ENCODE data around the gene ARHGAP28.

ARHGAP28 gene

DNA sequence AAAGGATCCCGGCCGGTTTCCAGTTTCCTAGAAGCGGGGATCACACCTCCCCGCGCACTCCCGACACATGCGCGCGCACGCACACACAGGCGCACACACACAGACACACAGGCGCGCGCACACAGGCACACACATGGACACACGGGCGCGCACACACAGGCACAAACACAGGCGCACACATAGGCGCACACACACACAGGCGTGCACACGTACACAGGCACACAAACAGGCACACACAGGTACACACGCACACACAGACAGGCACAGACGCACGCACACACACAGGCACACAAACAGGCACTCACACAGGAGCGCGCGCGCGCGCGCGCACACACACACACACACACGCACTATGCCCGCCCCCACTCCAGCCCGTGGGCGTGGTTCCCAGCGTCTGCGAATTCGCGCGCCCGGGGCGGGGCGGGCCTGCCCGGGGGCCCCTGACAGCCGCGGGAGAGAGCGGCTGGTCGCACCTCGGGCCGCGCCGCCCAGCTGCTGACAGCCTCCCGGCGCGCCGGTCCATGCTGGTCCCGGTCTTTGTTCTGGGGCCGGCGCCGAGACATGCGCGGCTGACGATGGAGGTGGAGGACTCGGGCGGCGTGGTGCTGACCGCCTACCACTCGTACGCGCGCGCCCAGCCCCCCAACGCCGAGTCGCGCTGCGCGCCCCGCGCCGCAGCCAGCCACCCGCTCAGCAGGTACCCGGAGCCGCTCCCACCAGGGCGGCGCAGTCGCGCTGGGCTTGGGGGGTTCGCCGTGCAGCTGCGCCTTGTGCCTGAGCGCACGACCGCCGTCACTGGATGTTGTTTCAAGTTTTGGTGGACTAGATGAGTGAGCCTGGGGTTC, at the start of gene ARHGAP28:
TSS of gene ARHGAP28 (plus strand) at position 470 of the 845 bp plus-strand sequence. CDS start at position 576, 106 bp downstream.
- no peak for DNase-seq (ENCODE audit: low spot score)

- DNase-seq (ENCODE audit: low spot score): no peak
These were observed 48.1 kb upstream of the ARHGAP28 start for GRCh38 chr18:6681331-6681875.

DNA sequence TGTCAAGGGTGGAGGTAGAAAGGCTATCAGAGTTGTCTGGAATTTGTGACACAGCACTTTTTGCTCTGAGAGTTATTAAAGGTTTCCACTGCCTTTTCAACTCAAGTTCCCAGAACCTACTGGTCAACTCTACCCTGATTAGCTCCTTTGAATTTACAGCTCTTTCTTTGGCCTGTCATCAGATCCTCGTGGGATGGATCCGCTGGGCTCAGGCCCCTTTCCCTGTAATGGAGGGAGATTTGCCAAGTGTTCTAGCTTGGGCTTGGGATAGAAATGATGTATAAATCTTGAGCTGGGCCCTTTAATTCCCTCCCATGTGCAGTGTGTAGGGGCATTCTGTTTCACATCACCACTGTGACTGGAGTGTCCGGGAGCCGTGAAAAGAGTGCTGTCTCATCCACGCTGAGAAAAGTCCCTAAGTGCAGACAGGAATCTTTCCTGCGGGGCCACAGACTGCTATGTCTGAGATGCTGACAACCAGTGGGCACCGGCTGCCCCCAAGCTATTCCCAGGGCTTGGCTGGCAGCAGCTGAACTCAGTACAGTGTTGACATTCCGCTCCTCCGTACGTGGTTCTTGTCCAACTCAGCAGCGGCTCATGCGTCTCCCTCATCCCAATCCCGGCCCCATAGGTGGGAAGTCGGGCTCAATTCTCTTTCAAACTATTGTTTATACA, 46.9 kb upstream of the ARHGAP28 start:
- no peak for DNase-seq (ENCODE audit: low spot score)

DNA sequence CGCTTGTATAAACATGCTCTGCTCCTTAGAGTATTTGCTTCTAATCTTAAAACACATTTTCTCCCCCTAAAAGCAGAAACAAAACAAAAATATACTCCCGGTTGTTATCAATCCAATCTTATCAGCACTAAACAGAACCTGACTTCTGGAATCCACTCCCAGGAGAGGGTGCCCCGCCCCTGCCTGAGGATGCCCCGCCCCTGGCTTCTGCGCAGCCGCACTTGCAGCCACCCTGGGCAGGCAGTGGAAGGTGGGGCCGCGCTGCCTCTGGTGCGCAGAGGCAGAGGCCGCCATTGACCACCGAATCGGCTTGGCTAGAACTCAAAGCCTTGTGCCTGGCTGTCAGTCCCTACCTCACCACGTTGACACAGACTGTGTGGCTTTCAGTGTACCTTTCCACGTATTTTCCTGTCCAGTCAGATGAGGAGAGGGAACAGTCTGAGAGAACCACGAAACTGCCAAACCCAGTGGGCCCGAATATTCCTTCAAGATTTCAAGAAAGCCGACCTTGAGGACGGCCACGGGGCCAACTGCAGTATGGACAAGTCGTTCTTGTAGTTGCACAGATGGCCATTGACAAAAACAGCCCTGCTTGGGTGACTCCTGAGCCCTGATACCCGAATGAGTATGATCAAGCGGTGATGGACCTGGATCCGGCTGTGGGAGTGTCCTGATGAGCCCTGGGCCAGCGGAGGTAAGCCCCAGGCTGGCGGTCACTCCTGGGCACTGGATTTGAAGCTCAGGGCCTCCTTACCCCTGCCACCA, 46.2 kb upstream of the ARHGAP28 start:
- DNase-seq (ENCODE audit: low spot score): no peak

DNA sequence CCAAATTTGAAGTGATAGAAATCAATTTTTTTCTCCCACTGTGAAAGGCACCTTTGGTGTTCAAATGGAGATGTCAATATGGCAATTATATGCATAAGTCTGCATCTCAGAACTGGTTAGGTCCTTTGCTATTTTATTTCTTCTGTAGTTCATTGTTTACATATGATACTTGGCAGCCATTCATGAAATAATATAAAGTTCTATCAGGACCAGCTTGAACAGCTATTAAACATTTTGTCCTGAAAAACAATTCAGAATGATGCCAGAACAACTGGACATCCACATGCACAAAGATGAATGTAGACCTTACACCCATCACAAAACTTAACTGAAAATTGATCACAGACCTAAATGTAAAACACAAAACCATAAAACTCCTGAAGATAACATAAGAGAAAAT, 41.8 kb upstream of the ARHGAP28 start:
- no peak for DNase-seq (ENCODE audit: low spot score)

DNA sequence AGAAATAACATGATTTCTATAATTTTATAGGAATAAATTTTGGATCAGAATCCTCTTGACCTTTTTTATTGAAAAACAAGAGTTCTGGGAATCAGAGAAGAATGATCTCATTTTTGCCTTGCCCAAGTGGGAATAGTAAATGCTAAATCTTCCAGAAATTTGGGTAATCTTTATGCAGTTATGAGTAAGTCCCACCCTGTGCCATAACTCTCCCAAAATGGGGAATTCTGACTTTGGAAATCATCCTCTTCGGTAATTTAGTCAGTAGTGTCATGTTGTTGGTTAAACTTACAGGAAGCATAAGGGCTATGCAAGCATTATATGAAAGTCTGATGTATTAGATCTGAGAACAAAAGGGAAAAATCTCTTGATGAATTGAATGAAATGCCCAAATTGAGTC, 20.6 kb upstream of the ARHGAP28 start:
- DNase-seq (ENCODE audit: low spot score): no peak

- no peak for DNase-seq (ENCODE audit: low spot score)
These were observed 18.0 kb upstream of the ARHGAP28 start for GRCh38 chr18:6711467-6711866.

- DNase-seq (ENCODE audit: low spot score): no peak
These were observed 17.1 kb upstream of the ARHGAP28 start for GRCh38 chr18:6712401-6712800.

DNA sequence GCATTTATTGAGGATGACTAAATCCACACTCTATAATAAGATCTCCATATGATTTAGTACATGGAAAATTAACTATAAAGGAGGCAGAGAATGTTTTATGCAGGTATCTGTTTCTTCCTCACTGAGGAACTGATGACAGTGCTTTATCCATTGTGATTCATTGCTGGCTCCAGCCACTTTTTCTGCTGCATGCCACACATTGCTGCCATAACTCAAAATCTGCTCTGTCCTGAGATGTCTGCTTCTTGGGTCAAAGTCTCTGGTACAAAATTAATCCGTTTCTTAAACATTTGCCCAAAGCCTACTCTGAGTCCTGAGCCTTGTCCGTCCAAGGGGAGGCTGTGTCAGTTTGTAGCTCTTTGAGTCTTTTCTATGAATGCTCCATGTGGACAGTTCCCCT, 15.5 kb upstream of the ARHGAP28 start:
- DNase-seq (ENCODE audit: low spot score): no peak

DNA sequence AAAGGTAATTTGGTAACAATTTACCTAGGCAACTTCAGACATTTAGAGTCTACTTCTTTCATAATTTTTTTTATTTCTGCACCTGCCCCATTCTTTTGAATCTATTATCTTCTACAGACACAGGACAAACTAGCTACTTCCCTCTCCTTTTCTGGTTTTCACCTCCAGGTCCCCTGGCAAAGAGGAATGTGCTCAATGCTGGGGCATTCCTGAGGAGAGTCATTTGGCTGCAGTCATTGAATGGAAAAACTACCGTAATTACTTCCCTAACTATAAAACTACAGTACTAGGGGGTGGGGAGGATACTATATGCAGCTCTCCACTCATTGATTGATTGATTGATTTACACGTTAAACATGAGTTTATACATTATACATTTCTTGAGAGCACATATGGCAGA, 11.2 kb upstream of the ARHGAP28 start:
- no peak for DNase-seq (ENCODE audit: low spot score)

DNA sequence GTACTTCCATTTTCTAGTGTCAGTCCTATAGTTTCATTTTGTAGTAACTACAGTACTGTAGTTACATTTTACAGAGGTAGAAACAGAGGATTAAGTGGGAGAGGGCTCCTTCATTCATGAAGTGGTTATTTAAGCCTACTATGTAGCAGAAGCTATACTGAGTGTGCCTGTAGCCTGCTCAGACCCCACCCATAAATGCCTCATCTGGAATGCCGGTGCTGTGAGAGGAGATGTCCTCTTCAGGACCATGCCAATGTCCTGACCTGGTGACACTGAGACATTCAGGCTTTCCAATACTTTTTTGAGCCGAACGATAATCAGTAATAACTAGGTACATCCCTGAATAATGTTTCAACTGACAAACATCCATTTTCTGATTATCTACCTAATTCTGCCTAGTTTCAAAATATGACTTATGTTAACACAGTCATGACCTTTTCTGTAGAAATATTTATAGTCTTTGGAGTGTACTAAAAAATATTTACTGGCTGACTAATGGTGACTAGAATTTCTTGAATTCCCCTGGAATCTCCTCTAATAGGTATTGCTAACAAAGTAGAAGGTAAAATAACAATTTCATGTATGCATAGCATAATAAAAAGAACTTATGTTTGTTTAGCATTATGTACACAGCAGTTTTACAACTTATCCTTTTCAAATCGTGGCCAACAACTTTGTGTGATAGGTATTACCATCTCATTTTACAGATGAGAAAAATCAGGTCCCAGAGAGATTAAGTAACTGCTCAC, 10.2 kb upstream of the ARHGAP28 start:
- no peak for DNase-seq (ENCODE audit: low spot score)

- no peak for DNase-seq (ENCODE audit: low spot score)
These were observed 9.4 kb upstream of the ARHGAP28 start for GRCh38 chr18:6719910-6720683.

GRCh38 chr18:6721755-6722154, 7.8 kb upstream of the ARHGAP28 start:
- no peak for DNase-seq (ENCODE audit: low spot score)

GRCh38 chr18:6722690-6723089, 6.8 kb upstream of the ARHGAP28 start:
- no peak for DNase-seq (ENCODE audit: low spot score)

- no peak for DNase-seq (ENCODE audit: low spot score)
These were observed 5.2 kb upstream of the ARHGAP28 start for GRCh38 chr18:6724331-6724730.

GRCh38 chr18:6728331-6728730, 1.2 kb upstream of the ARHGAP28 start:
- no peak for DNase-seq (ENCODE audit: low spot score)

DNA sequence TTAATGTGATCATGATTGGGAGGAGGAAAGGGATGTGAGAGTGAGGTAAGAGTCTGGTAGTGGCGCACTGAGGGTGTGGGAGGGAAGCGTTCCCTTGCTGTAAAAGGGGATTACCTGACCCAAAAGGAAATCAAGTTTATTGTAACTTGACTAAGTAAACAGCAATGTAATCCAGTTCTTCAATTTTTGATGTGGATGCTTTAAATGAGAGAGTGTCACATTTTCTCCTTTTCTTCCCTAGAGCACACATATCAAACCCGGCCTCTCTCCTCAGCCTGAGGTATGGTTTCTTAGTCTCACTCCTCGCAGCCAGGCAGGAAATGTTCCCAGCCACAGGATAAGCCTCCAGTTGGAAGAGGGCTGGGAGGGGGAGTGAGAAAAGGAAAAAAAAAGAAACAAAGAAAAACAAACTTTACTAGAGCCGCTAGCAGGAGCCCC, 688 bp upstream of the ARHGAP28 start:
- DNase-seq (ENCODE audit: low spot score): no peak

DNA sequence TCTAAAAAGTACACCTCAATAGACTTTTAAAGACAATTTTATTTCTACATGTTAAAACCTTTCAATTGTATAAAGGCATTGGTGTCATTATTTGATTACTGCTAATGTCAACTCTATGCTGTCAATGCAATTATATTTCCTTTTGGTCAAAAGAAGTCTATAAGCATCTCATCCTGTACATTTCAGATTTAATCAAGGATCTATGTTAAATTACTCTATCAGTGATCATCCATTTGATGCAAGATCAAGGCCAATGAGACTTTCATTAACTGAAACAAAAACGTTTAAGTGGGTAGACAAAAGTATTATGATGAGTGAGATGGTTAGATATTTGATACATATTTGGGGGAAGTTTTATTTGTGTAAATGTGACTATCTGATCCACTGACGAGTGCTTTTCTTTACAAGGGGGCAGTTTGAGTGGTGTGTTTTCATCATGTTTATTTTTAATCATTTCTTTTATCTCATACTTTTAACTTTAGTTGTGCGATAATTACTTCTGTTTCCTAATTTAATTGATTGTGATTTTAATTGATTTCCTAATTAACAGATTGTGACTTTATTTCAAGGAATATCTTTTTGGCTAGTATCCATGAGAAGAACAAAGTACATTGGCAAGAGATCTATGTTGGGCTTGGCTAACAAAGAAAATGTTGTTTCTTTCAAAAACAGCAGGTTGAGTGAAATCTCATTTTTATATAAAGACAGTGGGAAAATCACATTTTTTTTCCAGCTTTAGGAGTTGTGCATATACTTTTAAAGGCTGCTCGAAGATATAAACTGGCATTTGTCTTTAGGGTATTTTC, 1.1 kb downstream of the ARHGAP28 start:
- no peak for DNase-seq (ENCODE audit: low spot score)

- no peak for DNase-seq (ENCODE audit: low spot score)
These were observed 1.7 kb downstream of the ARHGAP28 start for GRCh38 chr18:6731222-6731596.

- no peak for DNase-seq (ENCODE audit: low spot score)
These were observed 3.4 kb downstream of the ARHGAP28 start for GRCh38 chr18:6732952-6733351.
